Upper lobe of left lung (tissue), 6 donors: Measurements from ENCODE around the gene SLC26A1. TPM values are rescaled to one million over a fixed set of nuclear protein-coding genes. Genes with fewer than 3 reads are reported as not detected.

Experiments
- ATAC-seq, 2 donors: fragments of 200-7000 bp; cut with Tn5 transposase; one replicate each; pipeline ENCODE4 v1.9.1; 2022; ENCODE audit warnings: mild to moderate bottlenecking in 2 of 2, moderate library complexity in 2 of 2; ENCODE audit not compliant: low FRiP score in 2 of 2
- DNase-seq, 2 donors: peaks; one replicate each; pipeline ENCODE4 v3.0.0-alpha.2; 2019 to 2020
- H3K27ac ChIP-seq, 4 donors: fragments of 200-600 bp; sonication (generic); one replicate each; pipeline ENCODE4 v1.5.1; 2016 to 2019
- H3K27me3 ChIP-seq, 4 donors: fragments of 200-600 bp; sonication (generic); one replicate each; pipeline ENCODE4 v1.5.1; 2017 to 2019
- H3K36me3 ChIP-seq, 4 donors: fragments of 200-600 bp; sonication (generic); one replicate each; pipeline ENCODE4 v1.5.1; 2016 to 2019
- H3K4me1 ChIP-seq, 4 donors: fragments of 200-600 bp; sonication (generic); one replicate each; pipeline ENCODE4 v1.5.1; 2018 to 2019
- H3K4me3 ChIP-seq, 4 donors: fragments of 200-600 bp; sonication (generic); one replicate each; pipeline ENCODE4 v1.5.1; 2017 to 2019; ENCODE audit warnings: mild to moderate bottlenecking in 2 of 4, moderate library complexity in 1 of 4
- H3K9me3 ChIP-seq, 4 donors: fragments of 200-600 bp; sonication (generic); one replicate each; pipeline ENCODE4 v1.5.1; 2018 to 2019
- EP300 ChIP-seq, 4 donors: sonication (generic); formaldehyde crosslinking; IDR thresholded peaks; one replicate each; pipeline ENCODE4 v1.5.1; 2017; ENCODE audit warnings: antibody characterized with exemption in 4 of 4, control low read depth in 2 of 4
- POLR2A ChIP-seq, 4 donors: fragments of 450-650 bp; IDR thresholded peaks; one replicate each; pipeline ENCODE4 v1.5.1; 2016 to 2017; ENCODE audit warnings: antibody characterized with exemption in 4 of 4, mild to moderate bottlenecking in 2 of 4
- POLR2AphosphoS5 ChIP-seq, 2 donors: sonication (generic); formaldehyde crosslinking; IDR thresholded peaks; one replicate each; pipeline ENCODE4 v1.5.1; 2017; ENCODE audit warnings: antibody characterized with exemption in 2 of 2
- WGBS, 2 donors: methylation state at CpG; one replicate each; pipeline ENCODE4 v1.1.5; 2017 to 2018; 5-methylcytosine and 5-hydroxymethylcytosine counted together
- total RNA-seq, 6 donors: library from RNA; depleted of rRNA in 4 of 6; stranded (reverse); fragments of >200 nt in 4 of 6; gene quantifications; one replicate each; pipeline versions ENCODE4 v1.1.0 to v1.2.1, GENCODE V29; 2016 to 2021
- TF ChIP-seq, protein P1 (sequence below), 6 experiments: fragments of 450-650 bp in 4 of 6; fragments of 200-600 bp in 2 of 6; sonication (generic) in 2 of 6; IDR thresholded peaks; one replicate each; pipeline ENCODE4 v1.5.1; 2016 to 2019; ENCODE audit warnings: antibody characterized with exemption in 6 of 6
- donor health status: DM: no; HTN: no; CAD: no; lungs with moderate emphysema.
- donor health status: DM: no; HTN: yes; CAD: no; lungs with severe emphysema.

The SLC26A1 gene
- total RNA-seq, 6 donors from 2014 or later = 0.39 to 2.1 (median 0.68) TPM

DNA sequence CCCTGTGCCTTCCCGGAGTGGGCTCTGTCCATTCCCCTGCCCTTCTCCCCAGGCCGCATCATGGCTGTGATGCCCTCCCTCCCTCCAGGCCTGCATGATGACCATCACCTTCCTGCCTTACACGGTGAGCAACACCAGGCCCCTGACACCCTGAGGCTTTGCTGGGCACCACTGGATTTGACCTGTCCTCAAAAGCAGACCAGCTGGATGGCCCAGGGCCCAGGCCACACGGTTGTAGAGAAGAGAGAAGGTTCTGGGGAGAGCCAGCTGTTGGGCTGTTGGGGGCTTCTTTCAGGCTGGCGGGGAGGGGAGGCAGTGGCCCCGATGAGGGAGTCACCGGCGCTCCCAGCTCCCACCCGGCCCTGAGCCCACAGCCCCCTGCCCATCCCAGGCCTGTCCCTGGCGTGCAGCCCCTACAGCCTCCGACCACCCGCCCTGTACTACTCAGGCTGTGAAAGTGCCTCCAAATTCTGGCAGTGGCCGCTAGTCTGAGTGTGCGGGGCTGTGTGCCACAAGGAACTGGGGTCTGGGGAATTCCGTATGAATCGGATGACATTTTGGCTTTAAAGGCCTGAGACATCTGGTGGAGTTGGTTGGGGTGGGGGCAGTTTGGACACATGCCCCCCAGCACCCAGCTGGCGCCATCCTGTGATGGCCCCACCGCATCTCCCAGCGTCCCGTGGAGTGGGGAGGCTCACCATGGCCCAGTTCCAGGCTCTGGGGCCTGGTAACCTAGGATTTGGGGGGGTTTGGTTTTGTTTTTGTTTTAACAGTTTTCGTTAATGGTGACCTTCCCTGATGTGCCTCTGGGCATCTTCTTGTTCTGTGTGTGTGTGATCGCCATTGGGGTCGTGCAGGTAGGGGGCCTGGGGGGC, 41.4 kb downstream of the SLC26A1 start:
- Histone ChIP-seq H3K27me3 (no peaks in the 10 kb centered on the region), H3K9me3 (no peaks in the 10 kb centered on the region), H3K27ac (no peak overlapping the region), H3K4me3 (no peak overlapping the region), H3K36me3 (peaks cover 0 to 46% (median 22%) of the 10 kb centered on the region in 4 donors), H3K4me1 (no peaks in the 10 kb centered on the region)
- DNase-seq (peak; percentile 12 to 60), ATAC-seq (no peak)
- TF ChIP-seq POLR2AphosphoS5 (IDR thresholded peaks at IDR 0.05) = no peak
- no peak for TF ChIP-seq EP300 (IDR thresholded peaks at IDR 0.05)
- TF ChIP-seq, protein P1, sequence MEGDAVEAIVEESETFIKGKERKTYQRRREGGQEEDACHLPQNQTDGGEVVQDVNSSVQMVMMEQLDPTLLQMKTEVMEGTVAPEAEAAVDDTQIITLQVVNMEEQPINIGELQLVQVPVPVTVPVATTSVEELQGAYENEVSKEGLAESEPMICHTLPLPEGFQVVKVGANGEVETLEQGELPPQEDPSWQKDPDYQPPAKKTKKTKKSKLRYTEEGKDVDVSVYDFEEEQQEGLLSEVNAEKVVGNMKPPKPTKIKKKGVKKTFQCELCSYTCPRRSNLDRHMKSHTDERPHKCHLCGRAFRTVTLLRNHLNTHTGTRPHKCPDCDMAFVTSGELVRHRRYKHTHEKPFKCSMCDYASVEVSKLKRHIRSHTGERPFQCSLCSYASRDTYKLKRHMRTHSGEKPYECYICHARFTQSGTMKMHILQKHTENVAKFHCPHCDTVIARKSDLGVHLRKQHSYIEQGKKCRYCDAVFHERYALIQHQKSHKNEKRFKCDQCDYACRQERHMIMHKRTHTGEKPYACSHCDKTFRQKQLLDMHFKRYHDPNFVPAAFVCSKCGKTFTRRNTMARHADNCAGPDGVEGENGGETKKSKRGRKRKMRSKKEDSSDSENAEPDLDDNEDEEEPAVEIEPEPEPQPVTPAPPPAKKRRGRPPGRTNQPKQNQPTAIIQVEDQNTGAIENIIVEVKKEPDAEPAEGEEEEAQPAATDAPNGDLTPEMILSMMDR (IDR thresholded peaks at IDR 0.05) = no peak
- no peak for TF ChIP-seq POLR2A (IDR thresholded peaks at IDR 0.05)
- 91 to 94% methylated on average over 12 to 23 of the region's 23 CpGs for WGBS, 2 donors

DNA sequence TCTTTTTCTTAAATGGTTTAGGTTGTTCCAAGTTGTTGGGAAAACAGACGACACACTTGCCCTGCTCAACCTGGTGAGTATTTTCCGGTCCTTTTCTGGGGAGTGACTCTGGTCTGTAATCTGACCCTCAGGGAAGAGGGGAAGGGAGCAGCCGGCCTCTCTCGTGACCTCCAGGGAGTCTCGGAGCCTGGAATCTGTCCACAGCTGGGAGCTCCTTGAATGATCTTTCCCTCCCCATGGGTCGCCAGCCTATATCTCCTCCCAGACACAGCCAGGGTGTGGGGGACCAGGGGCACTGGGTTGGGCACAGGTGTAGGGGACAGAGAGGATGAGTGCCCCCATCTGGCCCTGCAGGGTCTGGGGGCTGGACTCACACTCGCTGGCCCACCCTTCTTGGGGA, 42.0 kb downstream of the SLC26A1 start:
- peaks cover 0 to under 1% (median under 1%) of the 10 kb centered on the region in 4 donors for H3K4me1 ChIP-seq
- H3K4me3 ChIP-seq = no peak overlapping the region
- ATAC-seq = no peak
- no peak overlapping the region for H3K27ac ChIP-seq
- peaks cover 0 to 42% (median 21%) of the 10 kb centered on the region in 4 donors for H3K36me3 ChIP-seq
- WGBS, 2 donors = 87 to 93% methylated on average over 7 of the region's 7 CpGs
- DNase-seq = no peak
- H3K9me3 ChIP-seq = no peaks in the 10 kb centered on the region
- TF ChIP-seq, protein P1 (IDR thresholded peaks at IDR 0.05) = no peak
- TF ChIP-seq POLR2A (IDR thresholded peaks at IDR 0.05) (no peak), EP300 (IDR thresholded peaks at IDR 0.05) (no peak), POLR2AphosphoS5 (IDR thresholded peaks at IDR 0.05) (no peak)
- H3K27me3 ChIP-seq = no peaks in the 10 kb centered on the region

DNA sequence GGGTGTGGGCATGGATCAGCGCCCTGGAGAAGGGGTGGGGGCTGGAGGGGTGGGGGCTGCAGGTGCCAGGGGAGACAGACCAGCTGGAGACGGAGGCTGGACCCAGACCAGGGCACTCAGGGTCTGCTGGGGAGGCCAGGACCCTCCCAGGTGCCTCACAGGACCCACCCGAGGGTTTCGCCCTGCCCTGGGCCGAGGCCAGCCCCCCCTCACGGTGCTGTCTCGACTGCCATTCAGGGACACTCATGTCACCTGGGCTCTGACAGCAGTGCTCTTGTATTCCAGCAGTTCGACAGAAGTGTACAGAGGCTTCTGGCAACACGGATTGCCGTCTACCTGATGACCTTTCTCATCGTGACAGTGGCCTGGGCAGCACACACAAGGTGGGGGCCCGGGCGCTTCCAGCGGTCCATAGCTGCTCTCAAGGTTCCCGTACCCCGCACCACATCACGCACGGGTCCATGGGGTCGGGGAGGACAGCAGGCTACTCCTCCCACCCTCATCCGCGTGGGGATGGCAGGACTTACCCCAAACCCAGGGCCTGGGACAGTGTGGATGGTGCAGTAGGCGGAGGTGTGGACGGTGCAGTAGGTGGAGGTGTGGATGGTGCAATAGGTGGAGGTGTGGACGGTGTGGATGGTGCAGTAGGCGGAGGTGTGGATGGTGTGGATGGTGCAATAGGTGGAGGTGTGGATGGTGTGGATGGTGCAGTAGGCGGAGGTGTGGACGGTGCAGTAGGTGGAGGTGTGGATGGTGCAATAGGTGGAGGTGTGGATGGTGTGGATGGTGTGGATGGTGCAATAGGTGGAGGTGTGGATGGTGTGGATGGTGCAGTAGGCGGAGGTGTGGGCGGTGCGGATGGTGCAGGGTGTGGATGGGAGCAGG, 42.8 kb downstream of the SLC26A1 start:
- DNase-seq = peak in 1 of 2 donors; percentile 68
- H3K9me3 ChIP-seq = no peaks in the 10 kb centered on the region
- no peak for ATAC-seq
- H3K36me3 ChIP-seq = peaks cover 0 to 35% (median 17%) of the 10 kb centered on the region in 4 donors
- H3K27me3 ChIP-seq = no peaks in the 10 kb centered on the region
- peaks cover 0 to 8% (median 5%) of the 10 kb centered on the region in 4 donors for H3K4me1 ChIP-seq
- no peak overlapping the region for H3K4me3 ChIP-seq
- WGBS, 2 donors = 90% methylated on average over 20 to 30 of the region's 30 CpGs
- TF ChIP-seq, protein P1 (IDR thresholded peaks at IDR 0.05) = no peak
- no peak for TF ChIP-seq POLR2AphosphoS5 (IDR thresholded peaks at IDR 0.05)
- no peak for TF ChIP-seq POLR2A (IDR thresholded peaks at IDR 0.05)
- TF ChIP-seq EP300 (IDR thresholded peaks at IDR 0.05) = no peak
- H3K27ac ChIP-seq = no peak overlapping the region

DNA sequence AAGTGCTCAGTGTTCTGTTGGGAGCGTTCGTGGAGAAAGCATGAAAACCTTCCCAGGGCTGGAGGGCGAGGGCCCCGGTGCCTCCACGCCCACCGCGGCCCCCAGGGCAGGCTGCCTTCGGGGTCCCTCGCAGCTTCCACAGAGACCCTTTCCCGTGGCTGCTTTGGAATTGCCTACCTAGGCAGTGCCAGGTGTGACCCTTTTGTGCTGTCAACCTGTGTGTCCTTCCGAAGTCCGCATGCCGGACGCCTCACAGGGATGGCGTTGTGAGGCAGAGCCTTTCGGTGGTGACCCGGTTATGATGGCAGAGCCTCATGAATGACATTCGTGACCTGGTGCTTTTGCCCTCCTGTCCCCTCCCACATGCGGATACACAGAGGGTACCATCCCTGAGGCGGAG, 43.5 kb downstream of the SLC26A1 start:
- no peak overlapping the region for H3K27ac ChIP-seq

More for the DNA sequence above, 43.5 kb downstream of the SLC26A1 start:
- WGBS, 2 donors = 94 to 95% methylated on average over 9 to 18 of the region's 20 CpGs
- Histone ChIP-seq H3K9me3 (no peaks in the 10 kb centered on the region), H3K36me3 (peaks cover 0 to 29% (median 15%) of the 10 kb centered on the region in 4 donors), H3K4me3 (no peak overlapping the region), H3K27me3 (no peaks in the 10 kb centered on the region), H3K4me1 (peaks cover 0 to 8% (median 5%) of the 10 kb centered on the region in 4 donors)
- ATAC-seq = no peak
- DNase-seq = peak in 1 of 2 donors; percentile 66
- TF ChIP-seq EP300 (IDR thresholded peaks at IDR 0.05) = no peak
- no peak for TF ChIP-seq POLR2A (IDR thresholded peaks at IDR 0.05)
- no peak for TF ChIP-seq POLR2AphosphoS5 (IDR thresholded peaks at IDR 0.05)
- TF ChIP-seq, protein P1 (IDR thresholded peaks at IDR 0.05) = no peak
